Measurements from ENCODE around the gene ABHD6.
"Not testable (repeated sequence)": the region's sequence is repeated elsewhere in the genome, so short reads cannot be mapped to it uniquely, and the experiment has no call there.

The ABHD6 gene

DNA sequence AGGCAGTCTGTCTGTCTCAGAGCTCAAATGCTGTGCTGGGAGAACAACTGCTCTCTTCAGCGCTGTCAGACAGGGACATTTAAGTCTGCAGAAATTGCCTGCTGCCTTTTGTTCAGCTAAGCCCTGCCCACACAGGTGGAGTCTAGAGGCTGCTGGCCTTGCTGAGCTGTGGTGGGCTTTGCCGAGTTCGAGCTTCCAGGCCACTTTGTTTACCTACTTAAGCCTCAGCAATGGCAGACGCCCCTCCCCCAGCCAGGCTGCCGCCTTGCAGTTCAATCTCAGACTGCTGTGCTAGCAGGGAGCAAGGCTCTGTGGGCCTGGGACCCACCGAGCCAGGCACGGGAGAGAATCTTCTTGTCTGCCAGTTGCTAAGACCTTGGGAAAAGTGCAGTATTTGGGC, 43.5 kb downstream of the ABHD6 start:
- DNase-seq (ENCODE audit: low spot score), result no peak

DNA sequence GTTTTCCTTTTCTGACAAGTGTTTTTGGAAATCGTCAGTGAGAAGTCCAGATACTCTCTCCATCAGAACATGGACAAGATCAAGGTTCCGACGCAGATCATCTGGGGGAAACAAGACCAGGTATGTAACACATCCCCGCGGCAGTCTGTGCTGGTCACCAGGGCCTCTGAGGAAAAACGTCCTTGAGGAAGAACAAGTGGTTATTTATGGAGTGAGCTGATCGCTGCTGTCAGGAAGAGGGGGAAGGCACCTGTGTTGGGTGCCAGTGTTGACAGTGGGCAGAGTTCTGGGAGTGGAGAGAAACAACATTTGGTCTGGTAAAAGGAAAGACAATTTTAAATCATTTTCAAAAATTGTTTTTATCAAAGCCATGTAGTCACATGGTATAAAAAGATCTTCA, 47.7 kb downstream of the ABHD6 start:
- DNase-seq (ENCODE audit: low spot score), result no peak

DNA sequence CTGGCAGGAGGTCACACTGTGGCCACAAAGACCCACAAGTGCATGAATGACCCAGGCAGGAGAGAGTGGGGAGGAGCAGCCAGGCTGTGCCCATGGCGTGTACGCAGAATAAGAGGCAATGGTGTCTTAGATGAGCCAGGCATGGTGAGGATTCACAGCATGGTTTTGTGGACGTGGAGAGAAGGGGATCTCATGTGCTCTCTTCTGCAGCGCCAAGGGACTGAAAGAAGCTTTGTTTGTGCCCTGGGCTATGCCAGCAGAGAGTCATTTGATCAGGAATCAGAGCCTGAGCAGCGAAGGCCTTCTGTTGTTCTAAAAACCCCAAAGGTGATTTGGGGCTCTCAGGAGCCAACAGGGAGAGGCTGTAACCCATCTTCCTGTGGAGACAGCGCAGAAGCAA, 49.8 kb downstream of the ABHD6 start:
- DNase-seq (ENCODE audit: low spot score), result no peak

GRCh38 chr3:58288011-58288728, 50.6 kb downstream of the ABHD6 start:
- no peak for DNase-seq (ENCODE audit: low spot score)

- DNase-seq (ENCODE audit: low spot score), result not testable (repeated sequence)
Observed at GRCh38 chr3:58288964-58289613, 51.5 kb downstream of the ABHD6 start.

GRCh38 chr3:58290446-58290845, 52.9 kb downstream of the ABHD6 start:
- not testable (repeated sequence) for DNase-seq (ENCODE audit: low spot score)

GRCh38 chr3:58291671-58292338, 54.2 kb downstream of the ABHD6 start:
- DNase-seq (ENCODE audit: low spot score), result no peak

DNA sequence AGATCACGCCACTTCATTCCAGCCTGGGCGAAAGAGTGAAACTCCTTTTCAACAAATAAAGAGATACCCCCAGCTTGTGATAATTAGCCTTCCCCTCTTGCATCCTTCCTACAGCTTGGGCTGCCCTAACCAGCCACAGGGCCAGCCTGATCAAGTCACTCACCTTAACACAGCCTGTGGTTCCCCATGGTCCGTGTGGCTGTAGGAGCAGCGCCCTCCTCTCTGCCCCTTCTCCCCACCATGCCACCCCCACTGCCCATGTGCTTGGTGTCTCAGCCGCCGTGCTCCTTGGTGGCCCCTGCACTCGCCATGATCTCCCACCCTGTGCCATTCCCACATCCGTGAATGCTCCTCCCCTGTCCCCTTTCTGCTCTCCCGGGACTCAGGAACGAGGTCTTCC, 55.3 kb downstream of the ABHD6 start:
- DNase-seq (ENCODE audit: low spot score), result no peak

GRCh38 chr3:58293516-58293915, 55.9 kb downstream of the ABHD6 start:
- no peak for DNase-seq (ENCODE audit: low spot score)

DNA sequence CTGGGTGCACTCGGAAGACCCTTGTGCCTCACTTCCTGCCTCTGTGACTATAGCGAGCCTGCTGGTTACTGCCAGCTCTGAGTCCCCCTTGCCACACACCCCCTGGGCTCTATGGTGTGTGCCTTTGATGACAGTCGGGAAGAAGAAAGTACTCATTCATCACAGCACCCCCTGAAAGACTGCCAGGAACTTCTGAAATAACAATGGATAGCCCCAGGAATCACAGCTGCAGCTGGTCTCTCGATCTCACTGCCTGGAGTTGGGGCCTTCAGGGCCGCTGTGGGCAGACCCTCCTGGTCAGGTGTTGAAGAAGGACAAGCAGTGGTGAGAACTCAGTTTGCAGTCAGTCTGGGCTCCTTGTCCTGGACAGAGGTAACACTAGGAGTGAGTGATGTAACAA, 58.7 kb downstream of the ABHD6 start:
- no peak for DNase-seq (ENCODE audit: low spot score)

GRCh38 chr3:58296843-58297242, 59.3 kb downstream of the ABHD6 start:
- DNase-seq (ENCODE audit: low spot score), result no peak

GRCh38 chr3:58298190-58298589, 60.6 kb downstream of the ABHD6 start:
- DNase-seq (ENCODE audit: low spot score), result no peak

DNA sequence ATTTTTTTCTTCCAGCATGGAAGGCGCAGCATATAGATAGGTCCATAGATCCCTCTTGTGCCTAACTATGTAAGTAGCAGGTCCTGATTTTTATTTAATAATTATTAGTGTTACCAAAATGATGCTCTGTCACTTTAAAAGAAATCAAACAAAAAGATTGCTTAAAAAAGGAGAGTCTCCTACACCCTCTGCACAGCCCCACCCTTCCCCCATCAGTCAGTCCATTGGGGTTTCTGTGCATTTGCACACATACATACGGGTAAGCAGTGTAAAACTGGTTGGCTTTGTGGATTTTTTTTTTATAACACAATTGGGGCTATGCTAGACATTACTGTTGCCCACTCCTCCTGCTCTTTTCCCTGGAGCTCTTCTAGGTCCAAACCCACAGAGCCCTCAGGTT, 61.5 kb downstream of the ABHD6 start:
- no peak for DNase-seq (ENCODE audit: low spot score)

DNA sequence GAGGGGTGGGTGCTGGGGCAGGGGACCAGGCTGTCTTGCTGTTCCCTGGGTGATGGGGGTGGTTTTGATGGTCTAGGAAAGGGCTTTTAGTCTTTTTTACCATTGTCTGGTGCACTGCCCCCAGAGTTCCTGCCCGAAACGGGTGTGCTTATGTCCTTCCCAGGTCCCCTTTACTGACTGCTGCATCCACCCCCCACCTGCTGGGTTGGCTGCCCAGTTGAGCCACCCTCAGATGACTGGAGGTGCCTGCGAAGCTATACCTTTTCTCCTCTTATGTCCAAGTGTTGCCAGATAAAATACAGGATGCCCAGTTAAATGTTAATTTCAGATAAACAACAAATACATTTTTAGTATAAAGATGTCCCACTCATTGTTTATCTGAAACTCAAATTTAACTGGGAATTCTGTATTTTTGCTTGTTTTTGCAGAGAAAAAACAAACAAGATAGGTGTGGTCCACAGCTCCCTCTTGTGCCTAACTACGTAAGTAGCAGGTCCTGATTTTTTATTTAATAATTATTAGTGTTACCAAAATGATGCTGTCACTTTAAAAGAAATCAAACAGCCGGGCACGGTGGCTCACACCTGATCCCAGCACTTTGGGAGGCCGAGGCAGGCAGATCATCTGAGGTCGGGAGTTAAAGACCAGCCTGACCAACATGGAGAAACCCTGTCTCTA, 62.4 kb downstream of the ABHD6 start:
- DNase-seq (ENCODE audit: low spot score), result peak; percentile 67

DNA sequence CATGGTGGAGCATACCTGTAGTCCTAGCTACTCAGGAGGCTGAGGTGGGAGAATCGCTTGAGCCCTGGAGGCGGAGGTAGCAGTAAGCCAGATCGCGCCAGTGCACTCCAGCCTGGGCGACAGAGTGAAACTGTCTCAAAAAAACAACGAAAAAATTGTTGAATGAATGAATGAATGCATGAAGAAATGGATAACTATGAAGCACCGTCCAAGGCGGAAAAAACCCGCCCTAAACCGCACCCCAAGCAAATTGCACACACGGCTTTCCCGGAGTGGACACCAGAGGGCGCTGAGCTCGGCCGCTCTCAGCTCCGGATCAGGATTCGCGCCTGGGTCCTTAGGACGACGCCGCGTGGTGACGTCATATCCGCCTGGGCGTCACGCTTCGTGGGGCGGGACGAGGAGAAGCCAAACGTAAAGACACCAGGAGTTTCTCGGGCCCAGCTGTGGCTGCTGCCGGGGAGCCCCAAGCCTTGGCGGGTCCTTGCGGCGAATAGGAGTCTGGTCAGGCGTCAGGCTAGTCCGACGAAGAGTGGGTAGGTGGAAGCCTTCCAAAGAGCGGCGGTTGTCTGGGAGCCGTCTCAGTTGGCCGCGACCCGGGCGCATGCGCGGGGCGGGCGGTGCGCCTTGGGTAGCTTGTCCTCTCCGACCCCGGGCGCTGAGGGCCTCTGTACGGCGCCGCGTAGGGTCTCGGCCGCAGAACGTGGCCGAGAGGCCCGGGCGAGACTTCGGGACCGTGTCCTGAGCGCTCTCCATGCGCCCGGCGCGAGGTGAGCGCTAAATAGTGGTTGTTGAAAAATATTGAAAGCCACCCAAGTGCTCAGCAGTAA, 68.5 kb downstream of the ABHD6 start, which contains the start of the genes HTD2 and RPP14:
TSS of gene HTD2 (plus strand) at position 639 of the 830 bp plus-strand sequence. CDS start 11,094 bp downstream, outside the sequence.
TSS of gene RPP14 (plus strand) at position 364 of the 830 bp plus-strand sequence. CDS start 4,085 bp downstream, outside the sequence.
- peak; percentile 92 for DNase-seq (ENCODE audit: low spot score)

GRCh38 chr3:58307639-58308215, 70.1 kb downstream of the ABHD6 start:
- peak; percentile 63 for DNase-seq (ENCODE audit: low spot score)

- no peak for DNase-seq (ENCODE audit: low spot score)
Observed at GRCh38 chr3:58308728-58309127, 71.1 kb downstream of the ABHD6 start.

GRCh38 chr3:58317811-58318210, 80.2 kb downstream of the ABHD6 start:
- DNase-seq (ENCODE audit: low spot score), result no peak

DNA sequence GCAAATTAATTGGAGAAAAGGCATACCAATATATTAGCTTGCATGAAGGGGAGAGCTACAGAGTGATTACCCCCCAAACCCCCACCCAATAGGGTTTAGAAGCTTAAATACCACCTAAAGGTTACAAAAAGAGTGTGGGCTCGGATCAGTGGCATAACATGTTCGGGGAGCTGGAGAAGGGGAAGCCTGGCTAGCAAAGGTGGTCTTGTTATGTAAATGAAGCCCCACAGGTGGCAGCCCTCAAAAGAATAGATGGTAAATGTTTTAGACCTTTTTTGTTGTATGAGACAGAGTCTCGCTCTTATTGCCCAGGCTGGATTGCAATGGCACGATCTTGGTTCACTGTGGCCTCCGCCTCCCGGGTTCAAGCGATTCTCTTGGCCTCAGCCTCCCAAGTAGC, 84.2 kb downstream of the ABHD6 start:
- no peak for DNase-seq (ENCODE audit: low spot score)

DNA sequence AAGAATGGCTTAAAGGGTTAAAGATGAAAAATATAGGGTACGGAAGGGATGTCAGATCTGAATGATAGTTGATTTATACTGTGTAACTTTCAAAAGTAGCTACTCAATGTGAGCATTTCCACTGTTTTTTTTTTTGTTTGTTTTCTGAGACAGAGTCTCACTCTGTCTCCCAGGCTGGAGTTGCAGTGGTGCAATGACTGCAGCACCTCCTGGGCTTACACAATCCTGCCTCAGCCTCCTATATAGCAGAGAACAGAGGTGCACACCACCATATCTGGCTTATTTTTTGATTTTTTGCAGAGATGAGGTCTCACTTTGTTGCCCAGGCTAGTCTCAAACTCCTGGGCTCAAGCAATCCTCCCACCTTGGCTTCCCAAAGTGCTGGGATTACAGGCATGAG, 85.2 kb downstream of the ABHD6 start:
- DNase-seq (ENCODE audit: low spot score), result no peak
